ENCODE measurements around the gene PBXIP1.

PBXIP1 gene

GRCh38 chr1:154972517-154973343 lies 16.8 kb upstream of the PBXIP1 start:
- peak; percentile 54 for DNase-seq

GRCh38 chr1:154972213-154972516 lies 16.3 kb upstream of the PBXIP1 start:
- no peak for DNase-seq

- no peak for DNase-seq
Observed at GRCh38 chr1:154971341-154971998, 15.6 kb upstream of the PBXIP1 start.

GRCh38 chr1:154970631-154971340 lies 14.9 kb upstream of the PBXIP1 start, which contains the start of gene SHC1:
Gene SHC1 (minus strand): TSS chr1:154970747. CDS start chr1:154970526, 221 bp downstream.
- DNase-seq = peak; percentile 89

- DNase-seq = no peak
Observed at GRCh38 chr1:154969860-154970452, 14.1 kb upstream of the PBXIP1 start.

GRCh38 chr1:154969246-154969645 lies 13.3 kb upstream of the PBXIP1 start:
- DNase-seq = no peak

GRCh38 chr1:154968731-154969130 lies 12.8 kb upstream of the PBXIP1 start:
- DNase-seq = no peak

GRCh38 chr1:154967331-154967950 lies 11.5 kb upstream of the PBXIP1 start:
- no peak for DNase-seq

GRCh38 chr1:154966111-154966510 lies 10.2 kb upstream of the PBXIP1 start:
- no peak for DNase-seq

- no peak for DNase-seq
Observed at GRCh38 chr1:154964359-154964758, 8.5 kb upstream of the PBXIP1 start.

- no peak for DNase-seq
Observed at GRCh38 chr1:154963643-154964042, 7.7 kb upstream of the PBXIP1 start.

- DNase-seq = no peak
Observed at GRCh38 chr1:154962795-154963330, 7.0 kb upstream of the PBXIP1 start.

- no peak for DNase-seq
Observed at GRCh38 chr1:154962156-154962749, 6.4 kb upstream of the PBXIP1 start.

- DNase-seq = peak; percentile 91
Observed at GRCh38 chr1:154961207-154962155, 5.6 kb upstream of the PBXIP1 start, which contains the start of gene PYGO2. Gene PYGO2 (minus strand): TSS chr1:154961782. CDS start chr1:154961576, 206 bp downstream.

GRCh38 chr1:154960446-154961136 lies 4.7 kb upstream of the PBXIP1 start:
- no peak for DNase-seq

- no peak for DNase-seq
Observed at GRCh38 chr1:154959426-154959780, 3.5 kb upstream of the PBXIP1 start.

- DNase-seq = no peak
Observed at GRCh38 chr1:154958681-154959425, 3.0 kb upstream of the PBXIP1 start.

- DNase-seq = no peak
Observed at GRCh38 chr1:154958036-154958435, 2.1 kb upstream of the PBXIP1 start.

- DNase-seq = no peak
Observed at GRCh38 chr1:154957091-154957657, 1.3 kb upstream of the PBXIP1 start.
